HCT116 (cell line): Measurements from ENCODE around the gene SMG9. TPM values are rescaled to one million over a fixed set of nuclear protein-coding genes. Genes with fewer than 3 reads are reported as not detected.

Source experiments
- ATAC-seq: fragments of 200-7000 bp; cut with Tn5 transposase; 2 replicates; pipeline ENCODE4 v1.9.1; 2020; ENCODE audit warnings: mild to moderate bottlenecking, moderate library complexity
- BruUV-seq: library from RNA; stranded (reverse); fragments of 400-500 nt; replicated peaks from 2 replicates; lab custom pipeline; 2021; lab: Mats Ljungman, UMichigan
- CTCF ChIA-PET: fragments of 300-600 bp; sonication (Branson Sonifier 250); formaldehyde crosslinking; loops from one replicate; lab custom pipeline; 2021; ENCODE audit warnings: antibody characterized with exemption; lab: Charles Lee
- POLR2A ChIA-PET: fragments of 300-600, 350-600 bp; sonication (Branson Sonifier 250); formaldehyde crosslinking; loops from one replicate; lab custom pipeline; 2021; ENCODE audit warnings: antibody characterized with exemption; lab: Charles Lee
- RAD21 ChIA-PET, 2 experiments: fragments of 300-600 bp; sonication (Branson Sonifier 250); formaldehyde crosslinking; loops; one replicate each; lab custom pipeline; 2023; ENCODE audit warnings: low total read pairs in 2 of 2; ENCODE audit not compliant: uncharacterized antibody in 2 of 2, unreplicated experiment in 2 of 2, low non-redundant PET in 1 of 2; lab: Charles Lee
- DNase-seq: peaks from one replicate; pipeline ENCODE4 v3.0.0-alpha.2; 2010; ENCODE audit warnings: low read depth, low spot score
- H2AFZ ChIP-seq: fragments of 200-600 bp; shearing (Covaris generic), sonication (generic); 2 replicates; pipeline ENCODE4 v1.6.1; 2017; ENCODE audit warnings: low read depth, mixed run types, mixed read lengths, antibody characterized with exemption, low read length; ENCODE audit not compliant: poor library complexity, severe bottlenecking
- H3K27ac ChIP-seq: 2 replicates; pipeline ENCODE4 v1.5.1; 2012; ENCODE audit warnings: low read depth, low read length
- H3K27me3 ChIP-seq: fragments of 200-600 bp; sonication (generic); 2 replicates; pipeline ENCODE4 v1.6.1; 2016; ENCODE audit warnings: mixed run types, low read length, mixed read lengths; ENCODE audit not compliant: insufficient read depth
- H3K36me3 ChIP-seq, 2 experiments: fragments of 200-500 bp in 1 of 2; fragments of 200-600 bp in 1 of 2; sonication (Bioruptor generic) in 1 of 2; sonication (generic) in 1 of 2; 2 replicates each; pipeline versions ENCODE4 v1.5.1 to v1.6.1; 2014 to 2016; ENCODE audit warnings: low read length in 2 of 2, inconsistent platforms in 1 of 2, mixed read lengths in 1 of 2, mixed run types in 1 of 2; ENCODE audit not compliant: insufficient read depth in 2 of 2, control insufficient read depth in 1 of 2
- H3K4me1 ChIP-seq, 2 experiments: fragments of 200-600 bp in 1 of 2; sonication (generic) in 1 of 2; 2 replicates each; pipeline versions ENCODE4 v1.5.1 to v1.6.1; 2012 to 2017; ENCODE audit warnings: low read length in 2 of 2, inconsistent platforms in 1 of 2, mild to moderate bottlenecking in 1 of 2, mixed read lengths in 1 of 2, mixed run types in 1 of 2, moderate library complexity in 1 of 2; ENCODE audit not compliant: insufficient read depth in 2 of 2, control insufficient read depth in 1 of 2
- H3K4me2 ChIP-seq: fragments of 200-600 bp; sonication (generic); 2 replicates; pipeline ENCODE4 v1.6.1; 2017; ENCODE audit warnings: mixed run types, low read length, mixed read lengths
- H3K4me3 ChIP-seq, 2 experiments: fragments of 200-600 bp in 1 of 2; sonication (generic) in 1 of 2; replicated peaks in 1 of 2; 2 replicates each; pipeline ENCODE4 v1.5.1; 2011 to 2016; ENCODE audit warnings: low read length in 2 of 2, control low read depth in 1 of 2, low read depth in 1 of 2, mild to moderate bottlenecking in 1 of 2, mixed read lengths in 1 of 2, mixed run types in 1 of 2
- H3K79me2 ChIP-seq: fragments of 200-600 bp; sonication (generic); 2 replicates; pipeline ENCODE4 v1.6.1; 2017; ENCODE audit warnings: mild to moderate bottlenecking, mixed run types, low read length, moderate library complexity, mixed read lengths; ENCODE audit not compliant: insufficient read depth
- H3K9ac ChIP-seq: fragments of 200-600 bp; sonication (generic); 2 replicates; pipeline ENCODE4 v1.6.1; 2016; ENCODE audit warnings: low read length, mixed read lengths
- H3K9me2 ChIP-seq: fragments of 200-600 bp; sonication (generic), shearing (Covaris generic); 2 replicates; pipeline ENCODE4 v1.6.1; 2017; ENCODE audit warnings: mixed run types, mild to moderate bottlenecking, moderate library complexity; ENCODE audit not compliant: insufficient read depth
- H3K9me3 ChIP-seq, 2 experiments: fragments of 200-500 bp in 1 of 2; fragments of 200-600 bp in 1 of 2; sonication (Bioruptor generic) in 1 of 2; sonication (generic) in 1 of 2; 2 replicates each; pipeline ENCODE4 v1.6.1; 2014 to 2017; ENCODE audit warnings: low read length in 2 of 2, mixed read lengths in 2 of 2, inconsistent platforms in 1 of 2, low read depth in 1 of 2, mild to moderate bottlenecking in 1 of 2, mixed run types in 1 of 2, moderate library complexity in 1 of 2; ENCODE audit not compliant: control insufficient read depth in 1 of 2, insufficient read depth in 1 of 2
- H4K20me1 ChIP-seq: fragments of 200-600 bp; sonication (generic), shearing (Covaris generic); 2 replicates; pipeline ENCODE4 v1.6.1; 2017; ENCODE audit warnings: mixed run types, mild to moderate bottlenecking, moderate library complexity; ENCODE audit not compliant: insufficient read depth
- EGR1 ChIP-seq: IDR thresholded peaks from 2 replicates; pipeline ENCODE4 v1.6.1; 2012; ENCODE audit warnings: low read depth
- FOSL1 ChIP-seq: IDR thresholded peaks from 2 replicates; pipeline ENCODE4 v1.6.1; 2012; ENCODE audit warnings: low read depth
- POLR2AphosphoS5 ChIP-seq: IDR thresholded peaks from 2 replicates; pipeline ENCODE4 v1.6.1; 2011; ENCODE audit warnings: mild to moderate bottlenecking, low read depth, low read length, moderate library complexity
- SP1 ChIP-seq: IDR thresholded peaks from 2 replicates; pipeline ENCODE4 v1.6.1; 2012; ENCODE audit warnings: low read depth
- intact Hi-C: fragments of 100-400 bp; cut with micrococcal nuclease; formaldehyde crosslinking; loops from 2 replicates; pipeline ENCODE4 v1.10.0; 2022
- total RNA-seq: library from RNA; stranded (reverse); gene quantifications from one replicate; pipeline ENCODE4 v1.2.1, GENCODE V29; 2021; ENCODE audit not compliant: unreplicated experiment
- TF ChIP-seq, protein P1 (sequence below), 3 experiments: fragments of 200-600 bp in 1 of 3; sonication (generic) in 1 of 3; IDR thresholded peaks in 2 of 3; conservative IDR thresholded peaks in 1 of 3; 2 replicates each; pipeline ENCODE4 v1.5.1; 2012 to 2017; ENCODE audit warnings: low read depth in 2 of 3, low read length in 2 of 3, antibody characterized with exemption in 1 of 3, borderline replicate concordance in 1 of 3, control low read depth in 1 of 3, mild to moderate bottlenecking in 1 of 3, mixed read lengths in 1 of 3, mixed run types in 1 of 3, moderate library complexity in 1 of 3; ENCODE audit not compliant: insufficient read depth in 1 of 3
- TF ChIP-seq, protein P2 (sequence below): IDR thresholded peaks from 2 replicates; pipeline ENCODE4 v1.6.1; 2012

SMG9 gene
- total RNA-seq, 1 experiment from 2014 or later, result 80.2 TPM

DNA sequence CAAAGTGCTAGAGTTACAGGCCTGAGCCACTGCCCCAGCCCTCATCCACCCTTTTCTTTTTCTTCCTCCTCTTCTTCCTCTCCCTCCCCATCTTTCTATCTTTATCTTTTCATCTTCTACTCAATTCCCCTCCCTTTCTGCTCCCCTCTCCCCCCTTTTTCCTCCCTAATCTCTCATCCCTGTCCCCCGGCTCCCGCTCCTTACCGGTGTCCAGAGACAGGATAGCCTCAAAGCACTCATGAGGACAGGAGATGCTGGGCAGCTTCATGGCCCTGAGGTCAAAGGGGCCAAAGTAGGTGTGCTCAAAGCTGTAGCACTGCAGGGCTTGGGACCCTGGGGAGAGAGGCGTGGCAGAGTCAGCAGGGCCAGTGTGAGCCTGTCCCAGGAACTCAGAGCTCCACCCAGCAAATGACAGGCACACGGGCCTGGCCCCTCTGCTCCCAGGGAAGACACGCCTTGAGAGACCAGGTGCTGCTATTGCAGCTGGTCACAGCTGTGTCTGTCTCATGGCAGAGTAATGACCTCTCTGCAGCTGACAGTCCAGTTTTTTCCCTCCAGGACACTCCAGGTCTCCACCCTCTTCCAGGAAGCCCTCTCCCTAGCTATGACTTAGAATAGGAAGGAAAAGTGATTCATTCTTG lies 44.9 kb upstream of the SMG9 start:
- no peak overlapping the region for H2AFZ ChIP-seq
- ChIA-PET CTCF (interaction anchor here (1.5 kb wide), 1 partner anchor 10 kb away, joined by 8 read pairs; no protein-coding TSS in a partner anchor), POLR2A (no interaction called here), RAD21 (interaction anchor here in 1 of 2 experiments (0.5 to 0.6 kb wide), 2 partner anchors 22 to 27 kb away, joined by 6 to 7 read pairs; partner anchors contain the start of gene ZNF283)
- DNase-seq (no peak), ATAC-seq (peak; percentile 31)
- H3K27ac ChIP-seq, result peak overlapping the region; percentile 79
- no peaks in the 10 kb centered on the region for H3K79me2 ChIP-seq
- peaks cover 0 to 9% of the 10 kb centered on the region in 2 experiments; a peak in 1 of 4 replicates for H3K36me3 ChIP-seq
- intact Hi-C loops, result no loop called here
- H4K20me1 ChIP-seq, result no peaks in the 10 kb centered on the region
- no peaks in the 10 kb centered on the region for H3K27me3 ChIP-seq
- peaks cover 0 to 11% of the 10 kb centered on the region in 2 experiments; a peak in 1 of 4 replicates for H3K9me3 ChIP-seq
- peak overlapping the region; percentile 80; the same call in 1 of the 2 replicates for H3K9ac ChIP-seq
- peak overlapping the region; percentile 58 to 91; a peak in 2 of 4 replicates for H3K4me3 ChIP-seq
- no TSS peak for BruUV-seq
- TF ChIP-seq, protein P1, sequence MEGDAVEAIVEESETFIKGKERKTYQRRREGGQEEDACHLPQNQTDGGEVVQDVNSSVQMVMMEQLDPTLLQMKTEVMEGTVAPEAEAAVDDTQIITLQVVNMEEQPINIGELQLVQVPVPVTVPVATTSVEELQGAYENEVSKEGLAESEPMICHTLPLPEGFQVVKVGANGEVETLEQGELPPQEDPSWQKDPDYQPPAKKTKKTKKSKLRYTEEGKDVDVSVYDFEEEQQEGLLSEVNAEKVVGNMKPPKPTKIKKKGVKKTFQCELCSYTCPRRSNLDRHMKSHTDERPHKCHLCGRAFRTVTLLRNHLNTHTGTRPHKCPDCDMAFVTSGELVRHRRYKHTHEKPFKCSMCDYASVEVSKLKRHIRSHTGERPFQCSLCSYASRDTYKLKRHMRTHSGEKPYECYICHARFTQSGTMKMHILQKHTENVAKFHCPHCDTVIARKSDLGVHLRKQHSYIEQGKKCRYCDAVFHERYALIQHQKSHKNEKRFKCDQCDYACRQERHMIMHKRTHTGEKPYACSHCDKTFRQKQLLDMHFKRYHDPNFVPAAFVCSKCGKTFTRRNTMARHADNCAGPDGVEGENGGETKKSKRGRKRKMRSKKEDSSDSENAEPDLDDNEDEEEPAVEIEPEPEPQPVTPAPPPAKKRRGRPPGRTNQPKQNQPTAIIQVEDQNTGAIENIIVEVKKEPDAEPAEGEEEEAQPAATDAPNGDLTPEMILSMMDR (IDR thresholded peaks at IDR 0.05 in 2 of 3, conservative IDR thresholded peaks at IDR 0.05 in 1 of 3; ENCODE audit: borderline replicate concordance in 1 of 3, insufficient read depth in 1 of 3, low read depth in 2 of 3, low read length in 2 of 3), result no peak
- TF ChIP-seq SP1 (peak; percentile 15; the same call in 1 of the 2 replicates), POLR2AphosphoS5 (peak; percentile 35; the same call in 1 of the 2 replicates), FOSL1 (no peak), EGR1 (no peak)
- TF ChIP-seq, protein P2, sequence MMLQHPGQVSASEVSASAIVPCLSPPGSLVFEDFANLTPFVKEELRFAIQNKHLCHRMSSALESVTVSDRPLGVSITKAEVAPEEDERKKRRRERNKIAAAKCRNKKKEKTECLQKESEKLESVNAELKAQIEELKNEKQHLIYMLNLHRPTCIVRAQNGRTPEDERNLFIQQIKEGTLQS, result no peak
- H3K9me2 ChIP-seq, result no peaks in the 10 kb centered on the region
- peak overlapping the region; percentile 100 for H3K4me2 ChIP-seq
- H3K4me1 ChIP-seq, result peaks cover 18 to 30% of the 10 kb centered on the region in 2 experiments
